Measurements from ENCODE around the gene RBPJ.

DNA sequence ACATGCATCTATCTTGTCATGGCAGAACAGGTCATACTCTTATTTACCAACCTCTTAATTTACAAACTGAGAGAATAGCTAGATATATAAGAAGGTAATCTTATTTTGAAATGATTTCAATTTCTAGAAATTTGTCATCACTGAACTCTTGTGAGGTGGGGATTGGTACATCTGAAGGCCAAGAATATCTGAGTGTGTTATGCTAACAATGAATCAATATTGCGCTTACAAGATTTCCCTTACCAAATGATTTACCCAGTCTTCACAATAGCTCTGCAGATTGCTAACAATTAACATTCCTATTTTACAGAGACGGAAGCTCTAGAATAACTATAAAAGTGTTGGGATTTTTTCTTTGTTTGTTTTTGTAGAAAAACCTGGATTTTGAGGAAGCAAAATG lies 48.3 kb downstream of the RBPJ start:
- TF ChIP-seq, protein P1, sequence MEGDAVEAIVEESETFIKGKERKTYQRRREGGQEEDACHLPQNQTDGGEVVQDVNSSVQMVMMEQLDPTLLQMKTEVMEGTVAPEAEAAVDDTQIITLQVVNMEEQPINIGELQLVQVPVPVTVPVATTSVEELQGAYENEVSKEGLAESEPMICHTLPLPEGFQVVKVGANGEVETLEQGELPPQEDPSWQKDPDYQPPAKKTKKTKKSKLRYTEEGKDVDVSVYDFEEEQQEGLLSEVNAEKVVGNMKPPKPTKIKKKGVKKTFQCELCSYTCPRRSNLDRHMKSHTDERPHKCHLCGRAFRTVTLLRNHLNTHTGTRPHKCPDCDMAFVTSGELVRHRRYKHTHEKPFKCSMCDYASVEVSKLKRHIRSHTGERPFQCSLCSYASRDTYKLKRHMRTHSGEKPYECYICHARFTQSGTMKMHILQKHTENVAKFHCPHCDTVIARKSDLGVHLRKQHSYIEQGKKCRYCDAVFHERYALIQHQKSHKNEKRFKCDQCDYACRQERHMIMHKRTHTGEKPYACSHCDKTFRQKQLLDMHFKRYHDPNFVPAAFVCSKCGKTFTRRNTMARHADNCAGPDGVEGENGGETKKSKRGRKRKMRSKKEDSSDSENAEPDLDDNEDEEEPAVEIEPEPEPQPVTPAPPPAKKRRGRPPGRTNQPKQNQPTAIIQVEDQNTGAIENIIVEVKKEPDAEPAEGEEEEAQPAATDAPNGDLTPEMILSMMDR (conservative IDR thresholded peaks at IDR 0.05; ENCODE audit: low read length), result no peak
- no peak for TF ChIP-seq EZH2phosphoT487 (IDR thresholded peaks at IDR 0.05; ENCODE audit: borderline replicate concordance, low read depth, low read length)
